Tibial nerve (tissue), 4 donors: ENCODE results near the gene MED16. TPM values are rescaled to one million over a fixed set of nuclear protein-coding genes. Genes with fewer than 3 reads are reported as not detected.

Source experiments
- DNase-seq, 2 donors: peaks; one replicate each; pipeline ENCODE4 v3.0.0-alpha.2; 2019; ENCODE audit warnings: low spot score in 2 of 2
- H3K27ac ChIP-seq, 4 donors: fragments of 200-600 bp; sonication (generic) in 3 of 4; one replicate each; pipeline ENCODE4 v1.5.1; 2017 to 2019; ENCODE audit warnings: mild to moderate bottlenecking in 1 of 4
- H3K27me3 ChIP-seq, 2 donors: fragments of 200-600 bp; sonication (generic) in 1 of 2; one replicate each; pipeline versions ENCODE4 v1.5.1 to v1.6.0; 2017 to 2019
- H3K36me3 ChIP-seq, 3 donors: fragments of 200-600 bp; sonication (generic); one replicate each; pipeline ENCODE4 v1.5.1; 2018 to 2019
- H3K4me1 ChIP-seq, 4 donors: fragments of 200-600 bp; sonication (generic) in 3 of 4; one replicate each; pipeline ENCODE4 v1.5.1; 2017 to 2019
- H3K4me3 ChIP-seq, 4 donors: fragments of 200-600 bp; sonication (generic) in 3 of 4; one replicate each; pipeline ENCODE4 v1.5.1; 2017 to 2019; ENCODE audit warnings: mild to moderate bottlenecking in 1 of 4, moderate library complexity in 1 of 4
- H3K9me3 ChIP-seq, 4 donors: fragments of 200-600 bp; sonication (generic) in 3 of 4; one replicate each; pipeline ENCODE4 v1.5.1; 2017 to 2019
- EP300 ChIP-seq, 2 donors: sonication (generic); formaldehyde crosslinking; IDR thresholded peaks; one replicate each; pipeline ENCODE4 v1.6.1; 2017; ENCODE audit warnings: antibody characterized with exemption in 2 of 2, mild to moderate bottlenecking in 1 of 2
- POLR2A ChIP-seq, 2 donors: fragments of 450-650 bp; IDR thresholded peaks; one replicate each; pipeline ENCODE4 v1.6.1; 2017; ENCODE audit warnings: antibody characterized with exemption in 2 of 2, mild to moderate bottlenecking in 2 of 2, moderate library complexity in 2 of 2
- WGBS, 2 donors: methylation state at CpG; one replicate each; pipeline ENCODE4 v1.1.5; 2018; 5-methylcytosine and 5-hydroxymethylcytosine counted together
- total RNA-seq, 4 donors: library from RNA; depleted of rRNA; stranded (reverse); fragments of >200 nt; gene quantifications; one replicate each; pipeline ENCODE4 v1.1.0, GENCODE V29; 2016
- TF ChIP-seq, protein P1 (sequence below), 5 experiments: fragments of 200-600 bp in 3 of 5; fragments of 450-650 bp in 2 of 5; sonication (generic) in 3 of 5; IDR thresholded peaks; one replicate each; pipeline ENCODE4 v1.5.1; 2016 to 2019; ENCODE audit warnings: antibody characterized with exemption in 5 of 5, mild to moderate bottlenecking in 3 of 5, moderate library complexity in 2 of 5

The MED16 gene
- total RNA-seq, 4 donors from 2014 or later: 49.6 to 67.5 (median 53.9) TPM

DNA sequence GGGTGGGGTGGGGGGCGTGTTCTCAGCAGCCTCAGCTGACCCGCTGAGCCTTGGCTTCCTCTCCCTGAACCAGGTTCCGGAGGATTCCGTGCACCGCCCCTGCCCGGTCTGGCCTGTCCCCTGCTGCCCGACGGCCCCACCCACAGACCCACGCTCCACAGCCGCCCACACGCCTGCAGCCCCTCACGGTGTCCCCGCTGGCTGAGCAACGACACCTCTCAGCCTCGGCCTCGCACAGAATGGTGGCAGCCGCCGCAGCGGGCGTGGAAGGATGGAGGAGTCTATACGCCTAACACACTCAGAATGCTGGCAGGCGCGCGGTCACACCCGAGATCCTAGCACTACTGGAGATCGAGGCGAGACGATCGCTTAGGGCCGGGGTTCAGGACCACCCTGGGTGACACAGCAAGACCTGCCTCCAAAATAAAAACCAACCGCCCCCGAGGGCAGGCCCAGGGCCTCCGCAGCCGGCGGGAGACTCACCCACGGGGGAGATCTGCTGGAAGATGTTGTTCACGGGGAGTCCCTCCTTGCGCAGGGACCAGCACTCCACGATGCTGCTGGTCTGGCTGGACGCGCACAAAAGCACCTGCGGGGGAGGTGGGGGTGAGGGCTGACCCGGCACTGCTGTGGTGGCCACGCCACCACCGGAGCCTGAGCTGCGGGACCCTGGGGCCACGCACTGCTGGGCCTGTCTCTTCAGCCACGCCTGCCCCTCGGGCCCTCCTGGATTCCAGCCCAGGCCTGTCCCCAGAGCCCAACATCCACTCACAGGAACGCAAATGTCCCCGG, 8.4 kb downstream of the MED16 start:
- Histone ChIP-seq H3K4me1 (no peaks in the 10 kb centered on the region), H3K27ac (no peak overlapping the region), H3K27me3 (no peaks in the 10 kb centered on the region), H3K36me3 (peaks cover 0 to 100% (median 26%) of the 10 kb centered on the region in 3 donors), H3K4me3 (no peak overlapping the region), H3K9me3 (no peaks in the 10 kb centered on the region)
- DNase-seq: no peak
- TF ChIP-seq EP300 (IDR thresholded peaks at IDR 0.05): no peak
- TF ChIP-seq, protein P1, sequence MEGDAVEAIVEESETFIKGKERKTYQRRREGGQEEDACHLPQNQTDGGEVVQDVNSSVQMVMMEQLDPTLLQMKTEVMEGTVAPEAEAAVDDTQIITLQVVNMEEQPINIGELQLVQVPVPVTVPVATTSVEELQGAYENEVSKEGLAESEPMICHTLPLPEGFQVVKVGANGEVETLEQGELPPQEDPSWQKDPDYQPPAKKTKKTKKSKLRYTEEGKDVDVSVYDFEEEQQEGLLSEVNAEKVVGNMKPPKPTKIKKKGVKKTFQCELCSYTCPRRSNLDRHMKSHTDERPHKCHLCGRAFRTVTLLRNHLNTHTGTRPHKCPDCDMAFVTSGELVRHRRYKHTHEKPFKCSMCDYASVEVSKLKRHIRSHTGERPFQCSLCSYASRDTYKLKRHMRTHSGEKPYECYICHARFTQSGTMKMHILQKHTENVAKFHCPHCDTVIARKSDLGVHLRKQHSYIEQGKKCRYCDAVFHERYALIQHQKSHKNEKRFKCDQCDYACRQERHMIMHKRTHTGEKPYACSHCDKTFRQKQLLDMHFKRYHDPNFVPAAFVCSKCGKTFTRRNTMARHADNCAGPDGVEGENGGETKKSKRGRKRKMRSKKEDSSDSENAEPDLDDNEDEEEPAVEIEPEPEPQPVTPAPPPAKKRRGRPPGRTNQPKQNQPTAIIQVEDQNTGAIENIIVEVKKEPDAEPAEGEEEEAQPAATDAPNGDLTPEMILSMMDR (IDR thresholded peaks at IDR 0.05): no peak
- no peak for TF ChIP-seq POLR2A (IDR thresholded peaks at IDR 0.05)
- 87% methylated on average over 50 to 51 of the region's 51 CpGs for WGBS, 2 donors

DNA sequence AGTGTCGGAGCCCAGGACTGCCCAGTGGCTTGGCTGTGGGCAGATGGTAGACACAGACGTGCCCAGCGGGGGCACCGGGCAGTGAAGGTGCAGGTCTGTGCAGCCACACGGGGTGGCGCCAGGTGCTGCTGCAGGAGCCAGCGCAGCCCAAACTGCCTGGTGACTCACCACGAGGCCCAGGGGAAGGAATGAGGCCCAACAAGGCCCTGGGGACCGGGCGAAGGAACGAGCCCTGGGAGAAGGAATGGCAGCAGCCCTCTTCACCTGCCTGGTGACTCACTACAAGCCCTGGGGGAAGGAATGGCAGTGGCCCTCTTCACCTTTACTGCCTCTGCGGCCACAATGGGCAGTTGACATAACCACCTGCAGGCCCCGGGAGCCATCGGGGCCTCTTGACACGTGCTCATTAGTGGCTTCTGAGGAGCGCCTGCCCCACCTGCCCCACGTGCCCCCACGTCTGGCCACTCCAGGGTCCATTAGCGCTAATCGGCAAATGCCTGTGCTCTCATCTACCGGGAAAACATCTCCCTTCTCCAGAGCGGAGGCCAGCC, 9.3 kb downstream of the MED16 start:
- no peaks in the 10 kb centered on the region for H3K9me3 ChIP-seq
- no peak overlapping the region for H3K4me3 ChIP-seq
- no peaks in the 10 kb centered on the region for H3K4me1 ChIP-seq
- H3K27ac ChIP-seq: no peak overlapping the region
- H3K27me3 ChIP-seq: no peaks in the 10 kb centered on the region
- H3K36me3 ChIP-seq: peaks cover 0 to 100% (median 26%) of the 10 kb centered on the region in 3 donors
- DNase-seq: no peak
- TF ChIP-seq, protein P1 (IDR thresholded peaks at IDR 0.05): no peak
- WGBS, 2 donors: 84 to 91% methylated on average over 22 of the region's 22 CpGs

DNA sequence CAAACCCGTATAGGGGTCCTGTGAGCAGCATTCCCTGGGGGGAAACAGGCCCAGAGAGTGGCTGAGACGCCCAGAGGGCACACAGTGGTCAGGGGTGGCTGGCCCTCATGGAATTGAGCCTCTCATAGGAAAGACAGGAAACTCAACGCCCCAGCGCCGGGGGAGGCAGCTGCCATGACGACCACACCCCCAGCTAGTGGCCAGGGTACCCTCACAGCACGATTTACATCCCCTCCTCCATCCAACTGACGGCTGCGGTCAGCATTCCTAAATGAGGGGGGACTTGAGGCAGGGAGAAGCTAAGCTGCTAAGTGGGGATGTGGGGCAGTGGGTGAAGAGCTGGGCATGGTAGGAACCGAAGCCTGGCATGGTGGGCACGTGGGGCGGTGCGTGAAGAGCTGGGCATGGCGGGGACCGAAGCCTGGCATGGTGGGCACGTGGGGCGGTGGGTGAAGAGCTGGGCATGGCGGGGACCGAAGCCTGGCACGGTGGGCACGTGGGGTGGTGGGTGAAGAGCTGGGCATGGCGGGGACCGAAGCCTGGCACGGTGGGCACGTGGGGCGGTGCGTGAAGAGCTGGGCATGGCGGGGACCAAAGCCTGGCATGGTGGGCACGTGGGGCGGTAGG, 10.0 kb downstream of the MED16 start:
- WGBS, 2 donors: 92% methylated on average over 30 of the region's 30 CpGs
- H3K9me3 ChIP-seq: no peaks in the 10 kb centered on the region
- H3K27me3 ChIP-seq: no peaks in the 10 kb centered on the region
- TF ChIP-seq, protein P1 (IDR thresholded peaks at IDR 0.05): no peak
- TF ChIP-seq POLR2A (IDR thresholded peaks at IDR 0.05): no peak
- no peak for TF ChIP-seq EP300 (IDR thresholded peaks at IDR 0.05)
- peaks cover 0 to 96% (median 26%) of the 10 kb centered on the region in 3 donors for H3K36me3 ChIP-seq
- no peak overlapping the region for H3K27ac ChIP-seq
- no peak for DNase-seq
- no peaks in the 10 kb centered on the region for H3K4me1 ChIP-seq
- H3K4me3 ChIP-seq: no peak overlapping the region

DNA sequence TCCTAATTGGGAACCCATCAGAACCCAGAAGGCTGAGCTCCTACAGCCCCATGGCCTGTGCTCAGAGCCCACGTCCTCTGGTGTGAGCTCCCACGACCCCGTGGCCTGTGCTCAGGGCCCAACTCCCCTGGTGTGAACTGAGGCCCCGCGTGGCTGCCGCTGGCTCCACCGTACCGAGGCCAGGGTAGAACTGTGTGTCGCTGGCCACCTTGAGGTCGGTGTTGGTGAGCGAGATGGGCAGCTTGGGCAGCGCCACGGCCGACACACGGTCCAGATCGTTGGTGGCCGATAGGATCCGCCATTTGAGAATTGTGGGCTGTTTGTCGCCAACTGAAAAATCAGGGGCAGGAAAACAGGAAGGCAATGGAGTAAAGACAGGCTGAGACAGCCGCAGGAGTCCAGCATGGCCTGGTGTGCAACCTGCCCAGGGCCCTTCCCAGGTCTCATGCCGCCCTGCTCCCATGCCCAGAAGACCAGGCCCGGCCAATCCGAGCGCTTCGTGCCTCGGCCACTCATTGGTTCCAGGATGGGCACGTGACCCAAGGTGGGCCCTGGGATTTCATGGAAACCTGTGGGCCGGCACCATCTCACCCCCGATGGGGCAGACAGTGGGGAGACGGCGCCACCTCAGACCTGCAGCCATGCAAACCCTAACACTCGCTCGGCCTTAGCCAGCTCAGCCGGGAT, 11.5 kb downstream of the MED16 start:
- H3K27me3 ChIP-seq: no peaks in the 10 kb centered on the region
- TF ChIP-seq POLR2A (IDR thresholded peaks at IDR 0.05) (no peak), EP300 (IDR thresholded peaks at IDR 0.05) (no peak)
- TF ChIP-seq, protein P1 (IDR thresholded peaks at IDR 0.05): no peak
- no peaks in the 10 kb centered on the region for H3K9me3 ChIP-seq
- H3K4me1 ChIP-seq: no peaks in the 10 kb centered on the region
- no peak overlapping the region for H3K4me3 ChIP-seq
- DNase-seq: no peak
- WGBS, 2 donors: 96% methylated on average over 24 to 30 of the region's 34 CpGs
- no peak overlapping the region for H3K27ac ChIP-seq
- peaks cover 0 to 92% (median 26%) of the 10 kb centered on the region in 3 donors for H3K36me3 ChIP-seq
